Measurements from ENCODE around the gene NFYA. TPM values are rescaled to one million over a fixed set of nuclear protein-coding genes. Genes with fewer than 3 reads are reported as not detected.
"Not testable (repeated sequence)": the region's sequence is repeated elsewhere in the genome, so short reads cannot be mapped to it uniquely, and the experiment has no call there.

Gene NFYA
- total RNA-seq, 1 donor from 2014 or later: 33.3 TPM

DNA sequence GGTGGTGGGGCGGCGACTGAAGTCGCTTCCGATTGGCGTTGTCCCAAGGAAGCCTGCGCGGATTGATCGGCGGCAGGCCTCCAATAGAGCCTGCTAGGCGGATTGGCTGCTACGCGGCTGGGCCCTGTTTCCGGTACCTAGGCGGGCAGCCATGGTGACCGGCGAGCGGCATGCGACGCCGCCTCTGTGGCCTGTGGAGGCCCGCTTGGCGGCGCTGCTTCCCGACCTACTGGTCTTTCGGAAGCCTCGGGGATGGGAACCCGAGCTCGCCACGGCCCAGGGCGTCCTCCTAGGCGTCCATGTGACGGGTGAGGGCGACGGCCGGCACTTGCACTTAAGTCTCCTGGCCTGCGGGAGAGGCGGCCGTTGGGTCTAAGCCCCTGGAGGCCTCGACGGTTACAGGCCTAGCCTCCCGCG, 28.1 kb downstream of the NFYA start:
- intact Hi-C loops (cut with micrococcal nuclease): no loop called here

DNA sequence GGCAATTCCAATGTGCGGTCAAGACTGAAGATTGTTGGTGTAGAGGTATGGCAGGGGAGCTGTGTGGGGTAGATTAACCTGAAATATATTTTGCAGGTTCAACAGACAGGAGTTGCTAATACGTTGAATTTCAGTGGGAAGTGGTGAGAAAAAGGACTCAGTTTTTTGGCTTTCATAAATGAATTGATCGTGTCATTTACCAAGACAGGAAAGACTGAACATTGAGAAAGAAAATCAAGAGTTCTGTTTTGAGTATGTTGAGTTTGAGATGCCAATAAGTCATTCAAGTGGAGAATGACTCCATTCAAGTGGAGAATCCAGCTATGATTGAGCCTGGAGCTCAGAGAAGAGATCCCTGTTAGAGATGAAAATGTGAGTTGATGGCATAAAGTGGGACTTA, 31.1 kb downstream of the NFYA start:
- intact Hi-C loops (cut with micrococcal nuclease): no loop called here

DNA sequence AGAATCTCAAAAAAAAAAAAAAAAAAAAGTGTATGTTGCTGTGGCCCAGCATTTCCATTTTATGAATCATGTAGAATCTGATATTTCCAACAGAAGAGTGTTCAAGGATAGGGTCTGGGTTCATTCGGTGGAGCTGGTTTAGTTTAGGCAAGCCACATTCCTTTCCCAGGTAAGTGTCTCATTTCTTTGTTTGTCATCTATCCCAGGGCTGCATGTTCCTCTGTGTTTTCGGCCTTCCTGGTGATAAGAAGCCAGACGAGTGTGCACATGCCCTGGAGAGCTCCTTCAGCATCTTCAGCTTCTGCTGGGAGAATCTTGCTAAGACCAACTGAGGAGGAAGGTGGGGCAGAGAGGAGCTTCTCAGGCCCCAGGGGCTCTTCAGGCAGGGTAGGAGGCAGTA, 38.2 kb downstream of the NFYA start:
- intact Hi-C loops (cut with micrococcal nuclease): no loop called here

DNA sequence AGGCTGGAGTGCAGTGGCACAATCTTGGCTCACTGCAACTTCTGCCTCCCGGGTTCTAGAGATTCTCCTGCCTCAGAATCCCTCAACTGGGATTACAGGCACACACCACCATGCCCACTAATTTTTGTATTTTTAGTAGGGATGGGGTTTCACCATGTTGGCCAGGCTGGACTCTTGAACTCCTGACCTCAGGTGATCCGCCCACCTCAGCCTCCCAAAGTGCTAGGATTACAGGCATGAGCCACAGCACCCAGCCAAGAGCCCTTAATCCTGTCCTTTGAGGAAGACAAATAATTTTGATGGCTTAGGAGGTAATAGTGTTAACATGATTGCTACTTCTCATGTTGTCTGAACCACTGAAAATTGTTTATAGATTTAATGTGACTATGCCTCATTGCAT, 42.3 kb downstream of the NFYA start:
- intact Hi-C loops (cut with micrococcal nuclease): not testable (repeated sequence)

DNA sequence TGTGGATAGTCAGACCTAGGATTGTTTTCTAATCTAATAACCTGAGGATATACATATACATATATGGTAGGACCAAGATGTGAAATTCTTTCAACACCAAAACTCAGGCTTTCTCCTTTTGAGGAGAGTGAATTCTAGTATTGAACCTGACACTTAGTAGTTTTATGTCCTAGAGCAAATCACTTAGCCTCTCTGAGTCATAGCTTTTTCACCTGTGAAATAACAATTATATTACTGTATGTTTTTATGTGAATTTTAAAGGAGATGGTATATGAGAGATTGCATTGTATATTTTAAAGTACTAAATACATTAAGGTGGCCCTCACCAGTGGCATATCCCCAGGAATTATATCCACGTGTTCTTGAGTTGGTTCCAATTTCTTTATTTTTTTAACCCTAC, 46.7 kb downstream of the NFYA start:
- intact Hi-C loops (cut with micrococcal nuclease): no loop called here

DNA sequence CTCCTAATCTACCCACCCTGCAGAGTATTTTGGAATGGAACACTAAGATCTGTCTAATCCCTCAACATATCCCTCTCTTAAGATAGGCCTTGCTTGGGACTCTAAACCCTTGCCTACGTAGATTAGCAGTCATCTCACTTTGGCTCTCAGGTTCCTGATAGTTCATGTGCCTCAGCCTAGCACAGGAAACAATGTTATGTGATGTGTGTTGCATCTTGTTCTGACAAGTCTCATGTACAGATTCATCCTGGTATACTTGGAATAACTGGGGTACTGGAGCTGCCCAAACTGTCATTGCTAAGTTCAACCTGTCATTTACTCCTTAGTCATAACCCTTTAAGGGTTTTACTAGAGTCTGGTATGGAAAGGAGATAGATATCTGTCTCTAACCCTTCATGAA, 47.3 kb downstream of the NFYA start:
- intact Hi-C loops (cut with micrococcal nuclease): no loop called here

DNA sequence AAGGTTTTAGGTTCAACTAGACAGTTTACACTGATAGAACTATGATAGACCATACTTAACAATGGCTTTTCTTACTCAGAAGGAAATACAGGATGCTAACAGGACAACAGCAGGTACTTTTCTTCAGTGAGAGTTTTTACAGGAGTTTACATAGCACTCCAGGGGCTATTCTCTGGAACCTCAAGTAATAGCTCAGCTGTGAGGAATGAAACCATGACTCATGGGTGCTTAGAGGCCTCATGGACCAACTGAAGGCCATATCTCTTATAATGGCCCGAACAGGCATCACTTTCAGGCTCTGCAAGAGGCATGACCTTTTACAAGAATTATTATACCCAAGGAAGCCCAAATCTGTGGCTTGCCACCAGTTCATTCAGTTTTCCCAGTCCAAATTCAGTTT, 49.6 kb downstream of the NFYA start:
- intact Hi-C loops (cut with micrococcal nuclease): no loop called here

DNA sequence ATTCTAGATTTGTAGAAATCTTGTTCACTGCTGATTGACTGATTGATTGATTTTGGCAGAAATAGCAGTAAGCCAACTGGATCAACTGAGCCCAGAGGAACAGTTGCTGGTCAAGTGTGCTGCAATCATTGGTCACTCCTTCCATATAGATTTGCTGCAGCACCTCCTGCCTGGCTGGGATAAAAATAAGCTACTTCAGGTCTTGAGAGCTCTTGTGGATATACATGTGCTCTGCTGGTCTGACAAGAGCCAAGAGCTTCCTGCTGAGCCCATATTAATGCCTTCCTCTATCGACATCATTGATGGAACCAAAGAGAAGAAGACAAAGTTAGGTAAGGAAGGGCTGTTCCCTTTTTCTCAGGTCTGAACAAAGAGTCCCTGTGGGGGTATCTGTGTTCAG, 50.1 kb downstream of the NFYA start:
- intact Hi-C loops (cut with micrococcal nuclease): no loop called here

DNA sequence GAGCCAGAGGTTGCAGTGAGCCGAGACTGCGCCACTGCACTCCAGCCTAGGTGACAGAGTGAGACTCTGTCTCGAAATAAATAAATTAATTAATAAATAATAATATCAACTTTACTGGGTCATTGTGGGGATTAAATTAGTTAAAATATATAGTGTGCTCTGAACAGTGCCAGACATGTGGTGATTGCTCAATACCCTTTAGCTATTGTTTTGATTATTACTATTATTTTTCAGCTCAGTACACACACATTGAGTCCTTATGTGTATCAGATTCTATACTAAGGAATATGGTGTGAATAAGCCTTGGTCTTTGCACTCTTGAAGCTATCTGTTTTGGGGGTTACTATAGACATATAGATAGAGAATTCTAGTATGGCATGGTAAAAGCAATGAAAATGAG, 52.5 kb downstream of the NFYA start:
- intact Hi-C loops (cut with micrococcal nuclease): no loop called here

DNA sequence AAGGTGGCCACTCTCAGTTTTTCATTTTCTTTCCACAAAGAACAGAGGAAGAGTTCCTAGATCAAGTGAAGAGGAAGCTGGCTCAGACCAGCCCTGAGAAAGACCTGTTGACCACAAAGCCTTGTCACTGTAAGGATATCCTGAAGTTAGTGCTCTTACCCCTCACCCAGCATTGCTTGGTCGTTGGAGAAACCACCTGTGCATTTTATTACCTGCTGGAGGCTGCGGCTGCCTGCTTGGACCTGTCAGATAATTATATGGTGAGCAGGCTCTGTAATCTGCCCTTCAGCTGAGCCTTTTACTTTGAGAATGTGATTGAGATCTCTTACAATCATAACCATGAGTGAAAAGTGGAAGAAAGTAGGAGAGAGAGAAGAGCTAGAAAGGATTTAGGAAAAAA, 59.5 kb downstream of the NFYA start:
- intact Hi-C loops (cut with micrococcal nuclease): no loop called here

DNA sequence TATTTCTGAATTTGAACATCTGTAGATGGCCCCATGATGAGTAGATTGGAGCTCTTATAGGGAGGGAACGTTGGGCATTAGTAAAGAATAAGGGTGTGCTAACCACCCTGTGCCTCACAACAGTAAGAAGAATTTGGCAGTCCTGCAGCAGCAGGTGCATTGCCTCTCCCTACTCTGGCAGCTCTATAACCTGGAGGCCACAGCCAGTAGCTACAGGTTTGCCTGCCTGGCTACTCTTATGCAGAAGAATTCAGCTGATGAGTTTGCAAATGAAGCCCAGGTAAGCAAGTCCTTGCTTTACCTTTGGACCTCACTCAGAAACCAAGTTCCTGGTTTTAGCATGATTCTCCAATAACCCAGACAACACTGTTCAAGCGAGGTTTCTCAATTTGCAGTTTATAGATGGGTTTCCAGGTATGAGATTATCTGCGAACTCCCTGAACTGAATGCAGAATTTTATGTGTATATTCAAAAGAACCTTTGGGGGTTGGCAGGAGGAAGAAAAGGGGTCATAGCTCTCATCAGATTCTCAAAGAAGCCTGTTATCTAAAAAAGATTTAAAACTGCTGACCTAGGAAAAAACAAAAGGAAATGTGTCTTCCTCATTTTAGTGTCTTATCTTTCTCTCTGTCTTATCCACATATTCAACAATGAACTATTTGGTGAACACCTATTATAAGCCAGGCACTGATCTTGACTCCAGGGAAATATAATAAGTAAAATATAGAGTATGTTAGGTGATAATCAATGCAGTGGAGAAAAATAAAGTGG, 62.5 kb downstream of the NFYA start:
- intact Hi-C loops (cut with micrococcal nuclease): no loop called here

DNA sequence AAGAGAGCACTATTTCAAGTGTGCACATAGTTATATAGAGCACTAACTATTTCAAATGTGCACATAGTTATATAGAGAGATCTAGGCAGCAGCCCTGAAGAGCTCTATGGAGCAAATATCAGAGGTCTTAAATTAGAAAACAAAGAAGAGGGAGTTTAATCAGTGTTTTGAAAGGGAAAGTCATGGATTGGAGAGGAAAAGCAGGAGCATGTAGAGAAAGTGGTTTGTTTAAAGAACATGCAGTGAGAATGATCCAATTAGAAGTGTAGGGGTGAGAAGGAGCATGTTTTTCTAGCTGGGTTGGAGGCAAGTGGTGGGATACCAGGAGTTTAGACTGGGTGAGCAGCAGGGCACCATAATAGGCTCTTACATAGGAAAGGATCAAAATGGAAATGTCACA, 64.1 kb downstream of the NFYA start:
- intact Hi-C loops (cut with micrococcal nuclease): no loop called here

DNA sequence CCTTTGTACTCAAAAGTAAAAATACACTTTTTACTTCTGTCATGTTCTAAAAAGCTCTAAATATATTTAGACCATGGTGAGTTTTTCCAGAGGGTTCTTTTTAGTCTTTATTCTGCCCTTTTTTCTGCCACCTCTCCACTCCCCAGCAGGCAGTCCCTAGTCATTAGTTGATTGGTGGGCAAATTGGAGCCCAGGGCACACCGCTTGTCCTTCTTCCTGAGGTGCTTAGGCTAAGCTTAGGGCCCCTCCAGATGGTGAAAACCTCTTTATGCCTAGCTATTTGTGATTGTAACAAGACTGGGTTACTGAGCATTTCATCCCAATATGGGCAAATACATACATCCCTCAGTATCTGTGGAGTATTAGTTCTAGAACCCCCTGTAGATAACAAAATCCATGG, 75.1 kb downstream of the NFYA start:
- intact Hi-C loops (cut with micrococcal nuclease): no loop called here

Other genes with a start within 250 kb of the NFYA start
- 1.7 and 2.1 TPM in 2 replicates for gene UNC5CL, start 33.8 kb upstream of the NFYA start, total RNA-seq
- not detected in 2 replicates for gene TSPO2, start 30.5 kb upstream of the NFYA start, total RNA-seq
- not detected in 2 replicates for gene APOBEC2, start 19.8 kb upstream of the NFYA start, total RNA-seq
- 24.3 and 25.2 TPM in 2 replicates for gene OARD1, start 618 bp upstream of the NFYA start, total RNA-seq
- not detected in 2 replicates for gene TREML1, start 81.4 kb downstream of the NFYA start, total RNA-seq
- not detected in 2 replicates for gene TREM2, start 90.1 kb downstream of the NFYA start, total RNA-seq
- 21.5 and 23.3 TPM in 2 replicates for gene TREML2, start 128.2 kb downstream of the NFYA start, total RNA-seq
- not detected in 2 replicates for gene TREML4, start 155.4 kb downstream of the NFYA start, total RNA-seq
- not detected in 2 replicates for gene TREM1, start 213.7 kb downstream of the NFYA start, total RNA-seq

Data from T-helper 1 cell treated with Interleukin-12 subunit alpha and Interleukin-12 subunit beta and Interleukin-4 antibody, amounts not matched to agents 30 ng/mL and 1 ng/mL, for 36 hours (primary cell).